Liver (tissue), 3 donors: ENCODE results near the gene PPP2R2D.
A peak's percentile ranks its signal among the peaks of the same experiment; 100 is the strongest.

Experiments
- EGR1 ChIP-seq, 2 donors: IDR thresholded peaks; 2 replicates each; pipeline ENCODE4 v1.6.1; 2016 to 2018; ENCODE audit warnings: antibody characterized with exemption in 2 of 2, low read depth in 2 of 2
- FOXA1 ChIP-seq: IDR thresholded peaks from 2 replicates; pipeline ENCODE4 v1.6.1; 2016; ENCODE audit warnings: antibody characterized with exemption
- JUND ChIP-seq, 2 donors: IDR thresholded peaks; 2 replicates each; pipeline ENCODE4 v1.6.1; 2016; ENCODE audit warnings: antibody characterized with exemption in 2 of 2
- RAD21 ChIP-seq, 2 donors: IDR thresholded peaks; 2 replicates each; pipeline ENCODE4 v1.6.1; 2016; ENCODE audit warnings: antibody characterized with exemption in 2 of 2, mild to moderate bottlenecking in 2 of 2
- RXRA ChIP-seq, 2 donors: IDR thresholded peaks; 2 replicates each; pipeline ENCODE4 v1.6.1; 2017 to 2018; ENCODE audit warnings: antibody characterized with exemption in 2 of 2, mild to moderate bottlenecking in 1 of 2
- TAF1 ChIP-seq: conservative IDR thresholded peaks from 2 replicates; pipeline ENCODE4 v1.6.1; 2016; ENCODE audit warnings: antibody characterized with exemption, mild to moderate bottlenecking
- YY1 ChIP-seq: IDR thresholded peaks from 2 replicates; pipeline ENCODE4 v1.6.1; 2016; ENCODE audit warnings: antibody characterized with exemption, mild to moderate bottlenecking
- TF ChIP-seq, protein P1 (sequence below): fragments of 150-350 bp; IDR thresholded peaks from 2 replicates; pipeline ENCODE4 v1.5.1; 2017; ENCODE audit warnings: improper control_type of control experiment, low read depth, low read length; ENCODE audit not compliant: missing input control
- TF ChIP-seq, protein P2 (sequence below): IDR thresholded peaks from 2 replicates; pipeline ENCODE4 v1.6.1; 2016; ENCODE audit warnings: antibody characterized with exemption
- TF ChIP-seq, protein P3 (sequence below): IDR thresholded peaks from 2 replicates; pipeline ENCODE4 v1.6.1; 2016; ENCODE audit warnings: antibody characterized with exemption
- TF ChIP-seq, protein P4 (sequence below): IDR thresholded peaks from 2 replicates; pipeline ENCODE4 v1.6.1; 2016; ENCODE audit warnings: antibody characterized with exemption, mild to moderate bottlenecking
- donor health status: healthy.
- donor health status: healthy.

DNA sequence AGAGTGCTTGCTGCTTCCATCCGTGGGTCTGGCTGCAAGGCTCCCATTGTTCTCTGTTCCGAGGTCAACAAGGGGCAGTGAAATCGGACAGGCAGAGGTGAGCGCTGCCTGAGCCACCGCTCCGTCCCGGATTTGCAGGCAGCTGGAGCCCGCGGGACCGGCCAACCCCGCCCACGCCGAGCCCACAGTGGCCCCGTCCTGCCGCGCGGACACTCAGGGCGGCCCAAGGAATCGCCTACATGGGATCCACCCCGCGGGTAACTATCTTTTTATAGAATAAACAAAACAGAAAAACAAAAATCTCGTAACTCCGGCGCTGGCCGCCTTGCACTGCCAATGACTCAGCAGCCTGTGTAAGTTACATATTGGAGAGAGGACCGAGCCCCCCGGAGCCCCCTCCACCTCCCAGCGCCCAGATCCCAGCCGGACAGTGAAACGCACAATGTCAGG lies 79.0 kb downstream of the PPP2R2D start:
- TF ChIP-seq EGR1 (IDR thresholded peaks at IDR 0.05; ENCODE audit: low read depth in 2 of 2) = peak; percentile 19 to 36
- TF ChIP-seq, protein P1, sequence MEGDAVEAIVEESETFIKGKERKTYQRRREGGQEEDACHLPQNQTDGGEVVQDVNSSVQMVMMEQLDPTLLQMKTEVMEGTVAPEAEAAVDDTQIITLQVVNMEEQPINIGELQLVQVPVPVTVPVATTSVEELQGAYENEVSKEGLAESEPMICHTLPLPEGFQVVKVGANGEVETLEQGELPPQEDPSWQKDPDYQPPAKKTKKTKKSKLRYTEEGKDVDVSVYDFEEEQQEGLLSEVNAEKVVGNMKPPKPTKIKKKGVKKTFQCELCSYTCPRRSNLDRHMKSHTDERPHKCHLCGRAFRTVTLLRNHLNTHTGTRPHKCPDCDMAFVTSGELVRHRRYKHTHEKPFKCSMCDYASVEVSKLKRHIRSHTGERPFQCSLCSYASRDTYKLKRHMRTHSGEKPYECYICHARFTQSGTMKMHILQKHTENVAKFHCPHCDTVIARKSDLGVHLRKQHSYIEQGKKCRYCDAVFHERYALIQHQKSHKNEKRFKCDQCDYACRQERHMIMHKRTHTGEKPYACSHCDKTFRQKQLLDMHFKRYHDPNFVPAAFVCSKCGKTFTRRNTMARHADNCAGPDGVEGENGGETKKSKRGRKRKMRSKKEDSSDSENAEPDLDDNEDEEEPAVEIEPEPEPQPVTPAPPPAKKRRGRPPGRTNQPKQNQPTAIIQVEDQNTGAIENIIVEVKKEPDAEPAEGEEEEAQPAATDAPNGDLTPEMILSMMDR = no peak
- TF ChIP-seq, protein P2, sequence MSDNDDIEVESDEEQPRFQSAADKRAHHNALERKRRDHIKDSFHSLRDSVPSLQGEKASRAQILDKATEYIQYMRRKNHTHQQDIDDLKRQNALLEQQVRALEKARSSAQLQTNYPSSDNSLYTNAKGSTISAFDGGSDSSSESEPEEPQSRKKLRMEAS = no peak
- no peak for TF ChIP-seq JUND (IDR thresholded peaks at IDR 0.05)
- TF ChIP-seq, protein P3, sequence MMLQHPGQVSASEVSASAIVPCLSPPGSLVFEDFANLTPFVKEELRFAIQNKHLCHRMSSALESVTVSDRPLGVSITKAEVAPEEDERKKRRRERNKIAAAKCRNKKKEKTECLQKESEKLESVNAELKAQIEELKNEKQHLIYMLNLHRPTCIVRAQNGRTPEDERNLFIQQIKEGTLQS = no peak
- TF ChIP-seq, protein P4, sequence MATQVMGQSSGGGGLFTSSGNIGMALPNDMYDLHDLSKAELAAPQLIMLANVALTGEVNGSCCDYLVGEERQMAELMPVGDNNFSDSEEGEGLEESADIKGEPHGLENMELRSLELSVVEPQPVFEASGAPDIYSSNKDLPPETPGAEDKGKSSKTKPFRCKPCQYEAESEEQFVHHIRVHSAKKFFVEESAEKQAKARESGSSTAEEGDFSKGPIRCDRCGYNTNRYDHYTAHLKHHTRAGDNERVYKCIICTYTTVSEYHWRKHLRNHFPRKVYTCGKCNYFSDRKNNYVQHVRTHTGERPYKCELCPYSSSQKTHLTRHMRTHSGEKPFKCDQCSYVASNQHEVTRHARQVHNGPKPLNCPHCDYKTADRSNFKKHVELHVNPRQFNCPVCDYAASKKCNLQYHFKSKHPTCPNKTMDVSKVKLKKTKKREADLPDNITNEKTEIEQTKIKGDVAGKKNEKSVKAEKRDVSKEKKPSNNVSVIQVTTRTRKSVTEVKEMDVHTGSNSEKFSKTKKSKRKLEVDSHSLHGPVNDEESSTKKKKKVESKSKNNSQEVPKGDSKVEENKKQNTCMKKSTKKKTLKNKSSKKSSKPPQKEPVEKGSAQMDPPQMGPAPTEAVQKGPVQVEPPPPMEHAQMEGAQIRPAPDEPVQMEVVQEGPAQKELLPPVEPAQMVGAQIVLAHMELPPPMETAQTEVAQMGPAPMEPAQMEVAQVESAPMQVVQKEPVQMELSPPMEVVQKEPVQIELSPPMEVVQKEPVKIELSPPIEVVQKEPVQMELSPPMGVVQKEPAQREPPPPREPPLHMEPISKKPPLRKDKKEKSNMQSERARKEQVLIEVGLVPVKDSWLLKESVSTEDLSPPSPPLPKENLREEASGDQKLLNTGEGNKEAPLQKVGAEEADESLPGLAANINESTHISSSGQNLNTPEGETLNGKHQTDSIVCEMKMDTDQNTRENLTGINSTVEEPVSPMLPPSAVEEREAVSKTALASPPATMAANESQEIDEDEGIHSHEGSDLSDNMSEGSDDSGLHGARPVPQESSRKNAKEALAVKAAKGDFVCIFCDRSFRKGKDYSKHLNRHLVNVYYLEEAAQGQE = no peak
- TF ChIP-seq FOXA1 = no peak
- no peak for TF ChIP-seq TAF1
- no peak for TF ChIP-seq RAD21 (IDR thresholded peaks at IDR 0.05)
- TF ChIP-seq YY1 = peak; percentile 22
- TF ChIP-seq RXRA (IDR thresholded peaks at IDR 0.05) = no peak
